ENCODE data around the gene TUBB4B.

DNA sequence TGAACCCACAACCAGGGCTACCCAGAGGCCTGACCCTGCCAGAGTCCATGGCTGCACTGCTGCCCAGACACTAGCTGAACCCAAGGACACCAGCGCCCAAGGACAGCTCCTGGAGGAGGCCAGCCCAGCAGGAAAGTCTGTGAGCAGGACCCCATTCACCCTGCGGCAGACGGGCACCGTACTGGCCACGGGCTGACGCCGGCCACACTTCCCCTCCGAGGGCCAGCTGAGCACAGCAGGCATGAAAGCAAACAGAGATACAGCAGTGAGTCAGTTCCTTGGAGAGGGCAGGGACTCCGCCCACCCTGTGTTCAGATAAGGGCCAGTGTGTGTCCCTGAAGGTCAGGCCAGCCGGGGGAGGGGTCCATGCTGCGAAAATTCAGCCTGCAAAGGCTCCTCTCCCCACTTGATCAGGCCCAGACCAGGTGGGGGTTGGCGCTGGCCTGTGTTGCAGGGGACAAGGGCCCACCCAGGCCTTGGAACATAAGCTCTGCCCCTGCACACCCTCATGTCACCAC is 22.3 kb upstream of the TUBB4B start:
- TF ChIP-seq, protein P1, sequence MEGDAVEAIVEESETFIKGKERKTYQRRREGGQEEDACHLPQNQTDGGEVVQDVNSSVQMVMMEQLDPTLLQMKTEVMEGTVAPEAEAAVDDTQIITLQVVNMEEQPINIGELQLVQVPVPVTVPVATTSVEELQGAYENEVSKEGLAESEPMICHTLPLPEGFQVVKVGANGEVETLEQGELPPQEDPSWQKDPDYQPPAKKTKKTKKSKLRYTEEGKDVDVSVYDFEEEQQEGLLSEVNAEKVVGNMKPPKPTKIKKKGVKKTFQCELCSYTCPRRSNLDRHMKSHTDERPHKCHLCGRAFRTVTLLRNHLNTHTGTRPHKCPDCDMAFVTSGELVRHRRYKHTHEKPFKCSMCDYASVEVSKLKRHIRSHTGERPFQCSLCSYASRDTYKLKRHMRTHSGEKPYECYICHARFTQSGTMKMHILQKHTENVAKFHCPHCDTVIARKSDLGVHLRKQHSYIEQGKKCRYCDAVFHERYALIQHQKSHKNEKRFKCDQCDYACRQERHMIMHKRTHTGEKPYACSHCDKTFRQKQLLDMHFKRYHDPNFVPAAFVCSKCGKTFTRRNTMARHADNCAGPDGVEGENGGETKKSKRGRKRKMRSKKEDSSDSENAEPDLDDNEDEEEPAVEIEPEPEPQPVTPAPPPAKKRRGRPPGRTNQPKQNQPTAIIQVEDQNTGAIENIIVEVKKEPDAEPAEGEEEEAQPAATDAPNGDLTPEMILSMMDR (IDR thresholded peaks at IDR 0.05), result no peak
- TF ChIP-seq POLR2A (IDR thresholded peaks at IDR 0.05), result no peak

Measured in lower leg skin (tissue), 3 donors.